Astrocyte of the spinal cord (primary cell): ENCODE measurements around the gene SUCLG1.
A peak's percentile ranks its signal among the peaks of the same experiment; 100 is the strongest.

Experiments used
- DNase-seq: peaks from one replicate; pipeline ENCODE4 v3.0.0; 2011; ENCODE audit warnings: low read depth, low spot score
- H3K4me3 ChIP-seq: 2 replicates; pipeline ENCODE4 v1.5.1; 2011; ENCODE audit warnings: low read depth, mild to moderate bottlenecking, low read length, moderate library complexity
- CTCF ChIP-seq: IDR thresholded peaks from 2 replicates; pipeline ENCODE4 v1.5.1; 2012; ENCODE audit warnings: low read depth, mild to moderate bottlenecking, low read length, inconsistent platforms
- in situ Hi-C: cut with HindIII; loops from 2 replicates; pipeline ENCODE4 v1.10.0; 2017; ENCODE audit warnings: low sequenced_read_pairs

The SUCLG1 gene

DNA sequence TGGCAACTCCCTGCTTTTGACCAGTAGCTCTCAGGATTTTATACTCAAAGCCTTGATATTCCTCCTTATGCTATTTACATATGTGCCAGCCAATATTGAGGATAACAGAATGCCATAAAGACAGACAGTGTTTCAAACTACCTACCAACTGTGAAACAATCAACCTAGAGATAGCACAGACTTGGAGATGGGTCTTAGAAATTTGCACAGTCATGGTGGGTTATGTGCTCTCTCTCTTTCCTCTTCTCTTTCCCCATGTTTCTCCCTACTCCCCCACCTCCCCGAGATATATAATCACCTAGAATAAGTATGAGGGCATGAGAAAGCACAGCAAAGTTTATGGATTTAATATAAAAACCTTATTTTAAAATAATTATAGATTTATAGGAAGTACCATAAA lies 24.2 kb upstream of the SUCLG1 start:
- in situ Hi-C loops, result no loop called here
- DNase-seq, result no peak
- H3K4me3 ChIP-seq, result no peak overlapping the region
- TF ChIP-seq CTCF, result no peak

DNA sequence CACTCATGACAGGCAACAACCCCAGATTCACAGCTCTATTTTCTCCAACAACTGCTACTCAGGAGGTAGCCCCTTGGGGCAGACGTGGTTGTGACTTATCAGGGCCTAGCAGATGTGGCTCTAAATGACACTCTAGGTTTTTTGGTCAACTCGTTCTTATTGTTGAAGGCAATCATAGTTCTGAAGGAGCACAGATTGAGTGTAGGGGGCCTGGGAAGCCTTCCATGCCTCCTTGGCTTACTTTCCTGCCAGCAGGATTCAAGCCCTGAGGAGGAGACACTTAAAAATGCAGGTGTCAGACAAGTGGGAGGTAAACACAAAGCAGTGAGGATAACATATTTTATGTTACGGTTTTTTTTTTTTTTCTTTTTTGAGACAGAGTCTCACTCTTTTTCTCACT lies 23.5 kb upstream of the SUCLG1 start:
- TF ChIP-seq CTCF, result no peak
- DNase-seq, result no peak
- in situ Hi-C loops, result no loop called here
- no peak overlapping the region for H3K4me3 ChIP-seq

DNA sequence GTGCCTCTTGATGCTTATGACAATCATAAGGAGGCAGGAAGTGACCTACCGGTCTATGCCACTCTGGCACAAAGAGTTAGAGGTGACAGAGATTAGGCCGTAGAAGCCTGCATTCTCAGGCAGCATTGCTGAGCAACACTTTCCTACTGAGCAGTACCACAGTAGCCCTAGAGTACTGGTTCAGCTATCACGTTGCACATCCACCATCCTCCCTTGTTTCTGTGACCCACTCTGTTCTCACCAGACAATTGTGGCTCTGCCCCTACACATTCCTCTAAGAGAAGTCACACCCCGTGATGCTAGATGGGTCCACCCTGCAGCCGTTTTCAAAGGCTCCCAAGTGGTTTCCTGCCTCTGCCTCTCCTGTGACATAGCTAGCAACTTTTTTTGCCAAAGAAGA lies 22.6 kb upstream of the SUCLG1 start:
- peak; percentile 52 for DNase-seq
- no peak overlapping the region for H3K4me3 ChIP-seq
- in situ Hi-C loops, result no loop called here
- no peak for TF ChIP-seq CTCF

GRCh38 chr2:84478867-84479266 lies 19.8 kb upstream of the SUCLG1 start:
- H3K4me3 ChIP-seq, result no peak overlapping the region
- TF ChIP-seq CTCF, result no peak
- DNase-seq, result no peak
- in situ Hi-C loops, result no loop called here

DNA sequence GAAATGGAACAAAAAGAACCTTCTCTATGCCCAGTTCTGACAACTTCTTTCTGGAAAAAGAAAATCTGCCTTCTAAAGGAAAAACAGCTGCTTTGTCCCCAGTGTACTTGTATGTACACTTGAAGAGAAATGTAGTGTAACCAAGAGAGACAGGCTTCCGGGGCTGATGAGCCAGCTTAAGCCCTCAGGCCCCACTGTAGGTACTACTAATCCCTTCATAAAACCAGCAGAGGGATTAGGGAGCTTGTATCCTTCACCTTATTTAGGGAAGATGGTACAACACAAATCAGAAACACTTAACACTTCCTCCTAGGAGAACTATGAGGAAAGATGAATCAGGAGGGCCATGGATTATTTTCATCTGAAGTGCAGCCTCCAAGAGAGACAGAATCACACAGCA lies 18.8 kb upstream of the SUCLG1 start:
- H3K4me3 ChIP-seq, result no peak overlapping the region
- in situ Hi-C loops, result no loop called here
- no peak for DNase-seq
- no peak for TF ChIP-seq CTCF

GRCh38 chr2:84474176-84474575 lies 15.1 kb upstream of the SUCLG1 start:
- no peak for DNase-seq
- no peak for TF ChIP-seq CTCF
- in situ Hi-C loops, result no loop called here
- H3K4me3 ChIP-seq, result no peak overlapping the region
